Left hindlimb (tissue), 1 donor: ENCODE measurements around the gene YRDC.
"Not testable (repeated sequence)": the region's sequence is repeated elsewhere in the genome, so short reads cannot be mapped to it uniquely, and the experiment has no call there.

ENCODE experiments used
- DNase-seq: peaks from one replicate; pipeline ENCODE4 v3.0.0-alpha.2; 2018

The YRDC gene

GRCh38 chr1:37817481-37817880 is 9.5 kb upstream of the YRDC start:
- DNase-seq = no peak

GRCh38 chr1:37814252-37814651 is 6.2 kb upstream of the YRDC start:
- no peak for DNase-seq

- DNase-seq = no peak
These were observed 5.6 kb upstream of the YRDC start for GRCh38 chr1:37813529-37814145.

- peak; percentile 75 for DNase-seq
These were observed 3.1 kb upstream of the YRDC start for GRCh38 chr1:37811027-37811655.

GRCh38 chr1:37809942-37810341 is 1.9 kb upstream of the YRDC start:
- DNase-seq = no peak

GRCh38 chr1:37808369-37809319 is 636 bp upstream of the YRDC start:
- peak; percentile 81 for DNase-seq

- no peak for DNase-seq
These were observed 821 bp downstream of the YRDC start for GRCh38 chr1:37807220-37807554.

- no peak for DNase-seq
These were observed 5.6 kb downstream of the YRDC start for GRCh38 chr1:37802439-37802838.

GRCh38 chr1:37797750-37798345 is 10.2 kb downstream of the YRDC start:
- no peak for DNase-seq

- peak; percentile 63 for DNase-seq
These were observed 12.5 kb downstream of the YRDC start for GRCh38 chr1:37795340-37796125.

GRCh38 chr1:37794372-37795339 is 13.4 kb downstream of the YRDC start:
- DNase-seq = no peak

- DNase-seq = peak; percentile 40
These were observed 14.1 kb downstream of the YRDC start, which contains the start of gene MANEAL for GRCh38 chr1:37793773-37794371. Gene MANEAL (plus strand): TSS chr1:37793847. CDS start chr1:37794183, 336 bp downstream.

- no peak for DNase-seq
These were observed 14.9 kb downstream of the YRDC start for GRCh38 chr1:37792943-37793686.

GRCh38 chr1:37782491-37782890 is 25.5 kb downstream of the YRDC start:
- no peak for DNase-seq

- DNase-seq = no peak
These were observed 29.4 kb downstream of the YRDC start for GRCh38 chr1:37778654-37779053.

- DNase-seq = no peak
These were observed 31.0 kb downstream of the YRDC start for GRCh38 chr1:37776946-37777516.

GRCh38 chr1:37771440-37771839 is 36.6 kb downstream of the YRDC start:
- DNase-seq = not testable (repeated sequence)

GRCh38 chr1:37767488-37767887 is 40.5 kb downstream of the YRDC start:
- no peak for DNase-seq

GRCh38 chr1:37765916-37766664 is 41.9 kb downstream of the YRDC start:
- DNase-seq = no peak
